Mucosa of rectum (tissue), 2 donors: ENCODE data around the gene SDK1.

ENCODE experiments used
- H3K27ac ChIP-seq, 2 donors: one replicate each; pipeline ENCODE4 v1.7.0; 2013; ENCODE audit warnings: inconsistent platforms in 2 of 2, low read depth in 2 of 2, low read length in 2 of 2
- H3K27me3 ChIP-seq, 2 donors: one replicate each; pipeline ENCODE4 v1.7.0; 2013; ENCODE audit warnings: low read length in 2 of 2; ENCODE audit not compliant: control insufficient read depth in 2 of 2, insufficient read depth in 2 of 2
- H3K36me3 ChIP-seq, 2 donors: one replicate each; pipeline ENCODE4 v1.7.0; 2013; ENCODE audit warnings: low read length in 2 of 2; ENCODE audit not compliant: control insufficient read depth in 2 of 2, insufficient read depth in 2 of 2
- H3K4me1 ChIP-seq, 2 donors: one replicate each; pipeline ENCODE4 v1.7.0; 2013; ENCODE audit warnings: low read length in 2 of 2, mild to moderate bottlenecking in 1 of 2; ENCODE audit not compliant: control insufficient read depth in 2 of 2, insufficient read depth in 2 of 2
- H3K4me3 ChIP-seq, 2 donors: one replicate each; pipeline ENCODE4 v1.7.0; 2013; ENCODE audit warnings: low read length in 2 of 2
- H3K9ac ChIP-seq, 2 donors: one replicate each; pipeline ENCODE4 v1.7.0; 2013; ENCODE audit warnings: low read length in 2 of 2, low read depth in 1 of 2, mild to moderate bottlenecking in 1 of 2
- H3K9me3 ChIP-seq, 2 donors: one replicate each; pipeline ENCODE4 v1.7.0; 2013; ENCODE audit warnings: low read length in 2 of 2; ENCODE audit not compliant: control insufficient read depth in 2 of 2
- donor health status: healthy.
- donor health status: Normal muscosa, but diverticular disease.

Gene SDK1

GRCh38 chr7:4159761-4160554, 858.9 kb downstream of the SDK1 start:
- no peak overlapping the region for H3K27ac ChIP-seq
- H3K36me3 ChIP-seq = no peaks in the 10 kb centered on the region
- H3K9me3 ChIP-seq = no peaks in the 10 kb centered on the region
- no peaks in the 10 kb centered on the region for H3K27me3 ChIP-seq
- no peak overlapping the region for H3K4me3 ChIP-seq
- H3K4me1 ChIP-seq = no peaks in the 10 kb centered on the region
- no peak overlapping the region for H3K9ac ChIP-seq

- H3K36me3 ChIP-seq = no peaks in the 10 kb centered on the region
- H3K27me3 ChIP-seq = no peaks in the 10 kb centered on the region
- no peak overlapping the region for H3K4me3 ChIP-seq
- no peak overlapping the region for H3K27ac ChIP-seq
- no peaks in the 10 kb centered on the region for H3K4me1 ChIP-seq
- no peak overlapping the region for H3K9ac ChIP-seq
- no peaks in the 10 kb centered on the region for H3K9me3 ChIP-seq
Measured at GRCh38 chr7:4162884-4163564, 862.0 kb downstream of the SDK1 start.

GRCh38 chr7:4163565-4164203, 862.6 kb downstream of the SDK1 start:
- no peak overlapping the region for H3K9ac ChIP-seq
- no peaks in the 10 kb centered on the region for H3K4me1 ChIP-seq
- H3K4me3 ChIP-seq = no peak overlapping the region
- H3K36me3 ChIP-seq = no peaks in the 10 kb centered on the region
- H3K27ac ChIP-seq = no peak overlapping the region
- H3K27me3 ChIP-seq = no peaks in the 10 kb centered on the region
- H3K9me3 ChIP-seq = no peaks in the 10 kb centered on the region

- Histone ChIP-seq H3K27me3 (no peaks in the 10 kb centered on the region), H3K4me3 (no peak overlapping the region), H3K9ac (no peak overlapping the region), H3K27ac (no peak overlapping the region), H3K9me3 (no peaks in the 10 kb centered on the region), H3K36me3 (no peaks in the 10 kb centered on the region), H3K4me1 (no peaks in the 10 kb centered on the region)
Measured at GRCh38 chr7:4164556-4164955, 863.5 kb downstream of the SDK1 start.

GRCh38 chr7:4166340-4166739, 865.3 kb downstream of the SDK1 start:
- Histone ChIP-seq H3K27me3 (no peaks in the 10 kb centered on the region), H3K9ac (no peak overlapping the region), H3K4me1 (no peaks in the 10 kb centered on the region), H3K36me3 (no peaks in the 10 kb centered on the region), H3K27ac (no peak overlapping the region), H3K9me3 (no peaks in the 10 kb centered on the region), H3K4me3 (no peak overlapping the region)

GRCh38 chr7:4166807-4167206, 865.8 kb downstream of the SDK1 start:
- no peaks in the 10 kb centered on the region for H3K36me3 ChIP-seq
- no peaks in the 10 kb centered on the region for H3K9me3 ChIP-seq
- H3K27ac ChIP-seq = no peak overlapping the region
- no peak overlapping the region for H3K9ac ChIP-seq
- no peaks in the 10 kb centered on the region for H3K4me1 ChIP-seq
- H3K4me3 ChIP-seq = no peak overlapping the region
- no peaks in the 10 kb centered on the region for H3K27me3 ChIP-seq

GRCh38 chr7:4167385-4167910, 866.4 kb downstream of the SDK1 start:
- Histone ChIP-seq H3K9me3 (no peaks in the 10 kb centered on the region), H3K4me3 (no peak overlapping the region), H3K4me1 (no peaks in the 10 kb centered on the region), H3K27me3 (no peaks in the 10 kb centered on the region), H3K27ac (no peak overlapping the region), H3K9ac (no peak overlapping the region), H3K36me3 (no peaks in the 10 kb centered on the region)

GRCh38 chr7:4168041-4168440, 867.0 kb downstream of the SDK1 start:
- Histone ChIP-seq H3K4me3 (no peak overlapping the region), H3K27me3 (no peaks in the 10 kb centered on the region), H3K36me3 (no peaks in the 10 kb centered on the region), H3K27ac (no peak overlapping the region), H3K9ac (no peak overlapping the region), H3K4me1 (no peaks in the 10 kb centered on the region), H3K9me3 (no peaks in the 10 kb centered on the region)

- H3K4me1 ChIP-seq = no peaks in the 10 kb centered on the region
- no peaks in the 10 kb centered on the region for H3K36me3 ChIP-seq
- H3K27me3 ChIP-seq = no peaks in the 10 kb centered on the region
- H3K4me3 ChIP-seq = no peak overlapping the region
- H3K27ac ChIP-seq = no peak overlapping the region
- no peaks in the 10 kb centered on the region for H3K9me3 ChIP-seq
- no peak overlapping the region for H3K9ac ChIP-seq
Measured at GRCh38 chr7:4168541-4168940, 867.5 kb downstream of the SDK1 start.

- no peaks in the 10 kb centered on the region for H3K4me1 ChIP-seq
- no peak overlapping the region for H3K4me3 ChIP-seq
- no peak overlapping the region for H3K27ac ChIP-seq
- no peaks in the 10 kb centered on the region for H3K27me3 ChIP-seq
- no peak overlapping the region for H3K9ac ChIP-seq
- no peaks in the 10 kb centered on the region for H3K36me3 ChIP-seq
- no peaks in the 10 kb centered on the region for H3K9me3 ChIP-seq
Measured at GRCh38 chr7:4169455-4169854, 868.4 kb downstream of the SDK1 start.
